HL-60 (cell line): Measurements from ENCODE around the gene CLDN19.
A peak's percentile ranks its signal among the peaks of the same experiment; 100 is the strongest.

Source experiments
- DNase-seq, 2 experiments: peaks; one replicate each; pipeline ENCODE4 v3.0.0-alpha.2; 2010 to 2020; ENCODE audit warnings: low read depth in 1 of 2, low spot score in 1 of 2
- H3K27ac ChIP-seq: fragments of 250-450 bp; sonication (Bioruptor Pico); replicated peaks from 2 replicates; pipeline ENCODE4 v1.5.1; 2020; ENCODE audit warnings: mild to moderate bottlenecking, moderate library complexity
- H3K27me3 ChIP-seq: fragments of 250-450 bp; sonication (Bioruptor Pico); 2 replicates; pipeline ENCODE4 v1.5.1; 2021; ENCODE audit warnings: mild to moderate bottlenecking, moderate library complexity; ENCODE audit not compliant: insufficient read depth, poor library complexity, severe bottlenecking
- H3K4me3 ChIP-seq: replicated peaks from 2 replicates; pipeline ENCODE4 v1.5.1; 2011; ENCODE audit warnings: mild to moderate bottlenecking, control low read depth, low read length; ENCODE audit not compliant: insufficient read depth
- GABPA ChIP-seq: IDR thresholded peaks from 2 replicates; pipeline ENCODE4 v1.6.1; 2012; ENCODE audit warnings: low read depth
- POLR2AphosphoS5 ChIP-seq: IDR thresholded peaks from 2 replicates; pipeline ENCODE4 v1.6.1; 2012; ENCODE audit warnings: low read depth
- SPI1 ChIP-seq: IDR thresholded peaks from 2 replicates; pipeline ENCODE4 v1.6.1; 2012; ENCODE audit warnings: low read depth, mild to moderate bottlenecking, borderline replicate concordance
- TF ChIP-seq, protein P1 (sequence below): IDR thresholded peaks from one replicate; pipeline ENCODE4 v1.5.1; 2011; ENCODE audit warnings: low read length, control low read depth, inconsistent platforms; ENCODE audit not compliant: insufficient read depth
- TF ChIP-seq, protein P2 (sequence below): IDR thresholded peaks from 2 replicates; pipeline ENCODE4 v1.6.1; 2012; ENCODE audit warnings: low read depth; ENCODE audit not compliant: insufficient replicate concordance

Gene CLDN19

DNA sequence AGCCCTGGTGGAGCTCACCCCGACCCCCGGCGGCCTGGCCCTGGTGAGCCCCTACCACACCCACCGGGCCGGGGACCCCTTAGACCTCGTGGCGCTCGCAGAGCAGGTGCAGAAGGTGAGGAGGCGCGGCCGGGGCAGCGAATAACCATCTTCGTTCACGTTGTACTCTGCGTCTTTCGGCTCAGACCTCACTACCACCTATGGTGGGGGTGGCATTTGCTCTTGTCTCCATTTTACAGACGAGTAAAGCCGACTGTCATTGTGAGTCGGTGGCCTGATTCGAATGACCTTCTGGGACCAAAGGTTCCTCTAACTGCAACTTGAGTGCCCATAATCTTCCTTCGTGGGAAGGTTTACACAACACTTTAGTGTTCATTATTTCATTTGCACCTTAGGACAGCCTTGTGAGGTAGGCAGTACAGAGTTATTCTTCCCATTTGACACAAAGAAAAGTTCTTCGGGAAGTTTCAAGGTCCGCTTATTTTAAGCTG, 27.5 kb upstream of the CLDN19 start:
- peak overlapping the region; percentile 98 for H3K4me3 ChIP-seq
- peak in 1 of 2 experiments; percentile 25 for DNase-seq
- H3K27me3 ChIP-seq: no peaks in the 10 kb centered on the region
- TF ChIP-seq GABPA (no peak), SPI1 (no peak)
- H3K27ac ChIP-seq: peak overlapping the region; percentile 85

DNA sequence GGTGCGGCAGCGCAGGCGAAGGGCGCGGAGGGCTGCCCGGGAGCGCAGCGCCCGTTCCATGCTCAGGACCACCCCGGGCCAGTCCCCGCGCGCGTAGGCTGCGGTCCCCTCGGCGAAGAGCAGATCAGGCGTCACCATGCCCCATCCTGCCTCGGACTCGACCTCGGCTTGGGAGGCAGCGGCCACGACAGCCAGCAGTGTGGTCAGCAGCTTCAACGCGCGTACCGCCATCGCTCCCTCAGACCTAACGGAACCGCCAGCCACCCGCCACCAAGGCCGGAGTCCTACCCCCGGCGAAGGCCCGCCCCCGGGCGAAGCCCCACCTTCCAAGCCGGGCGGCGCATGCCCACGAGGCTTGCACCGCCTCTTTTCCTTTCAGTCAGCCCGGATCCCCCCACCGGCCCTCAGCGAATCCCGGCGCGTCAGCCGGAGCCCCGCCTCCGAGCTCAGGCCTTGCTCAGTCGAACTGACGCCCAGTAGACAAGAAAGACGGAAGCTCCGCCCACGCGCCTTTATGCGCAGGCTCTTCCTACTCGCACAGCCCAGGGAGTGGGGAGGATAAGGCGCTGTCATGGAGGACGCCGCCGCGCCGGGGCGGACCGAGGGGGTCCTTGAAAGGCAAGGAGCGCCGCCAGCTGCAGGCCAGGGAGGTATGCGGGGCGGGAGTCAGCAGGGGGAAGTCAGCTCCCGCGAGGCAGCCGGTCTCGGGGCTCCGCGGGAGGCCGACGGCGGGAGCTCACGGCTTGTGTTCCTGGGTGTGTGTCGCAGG, 26.9 kb upstream of the CLDN19 start, which contains the start of the genes C1orf50 and P3H1:
Gene C1orf50, plus strand, starts transcription at position 509 of the 769 bp plus-strand sequence. Its CDS starts 63 bp downstream, at position 572.
Gene P3H1, minus strand, starts transcription at position 288 of the 769 bp plus-strand sequence. Its CDS starts 57 bp downstream, at position 231.
- peak; percentile 97 to 100 for DNase-seq
- H3K27me3 ChIP-seq: no peaks in the 10 kb centered on the region
- H3K27ac ChIP-seq: peak within 1 kb of the TSS; percentile 85
- peak within 1 kb of the TSS; percentile 98 for H3K4me3 ChIP-seq
- TF ChIP-seq GABPA (no peak), POLR2AphosphoS5 (peak; percentile 92), SPI1 (no peak)
- TF ChIP-seq, protein P1, sequence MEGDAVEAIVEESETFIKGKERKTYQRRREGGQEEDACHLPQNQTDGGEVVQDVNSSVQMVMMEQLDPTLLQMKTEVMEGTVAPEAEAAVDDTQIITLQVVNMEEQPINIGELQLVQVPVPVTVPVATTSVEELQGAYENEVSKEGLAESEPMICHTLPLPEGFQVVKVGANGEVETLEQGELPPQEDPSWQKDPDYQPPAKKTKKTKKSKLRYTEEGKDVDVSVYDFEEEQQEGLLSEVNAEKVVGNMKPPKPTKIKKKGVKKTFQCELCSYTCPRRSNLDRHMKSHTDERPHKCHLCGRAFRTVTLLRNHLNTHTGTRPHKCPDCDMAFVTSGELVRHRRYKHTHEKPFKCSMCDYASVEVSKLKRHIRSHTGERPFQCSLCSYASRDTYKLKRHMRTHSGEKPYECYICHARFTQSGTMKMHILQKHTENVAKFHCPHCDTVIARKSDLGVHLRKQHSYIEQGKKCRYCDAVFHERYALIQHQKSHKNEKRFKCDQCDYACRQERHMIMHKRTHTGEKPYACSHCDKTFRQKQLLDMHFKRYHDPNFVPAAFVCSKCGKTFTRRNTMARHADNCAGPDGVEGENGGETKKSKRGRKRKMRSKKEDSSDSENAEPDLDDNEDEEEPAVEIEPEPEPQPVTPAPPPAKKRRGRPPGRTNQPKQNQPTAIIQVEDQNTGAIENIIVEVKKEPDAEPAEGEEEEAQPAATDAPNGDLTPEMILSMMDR: no peak
- TF ChIP-seq, protein P2, sequence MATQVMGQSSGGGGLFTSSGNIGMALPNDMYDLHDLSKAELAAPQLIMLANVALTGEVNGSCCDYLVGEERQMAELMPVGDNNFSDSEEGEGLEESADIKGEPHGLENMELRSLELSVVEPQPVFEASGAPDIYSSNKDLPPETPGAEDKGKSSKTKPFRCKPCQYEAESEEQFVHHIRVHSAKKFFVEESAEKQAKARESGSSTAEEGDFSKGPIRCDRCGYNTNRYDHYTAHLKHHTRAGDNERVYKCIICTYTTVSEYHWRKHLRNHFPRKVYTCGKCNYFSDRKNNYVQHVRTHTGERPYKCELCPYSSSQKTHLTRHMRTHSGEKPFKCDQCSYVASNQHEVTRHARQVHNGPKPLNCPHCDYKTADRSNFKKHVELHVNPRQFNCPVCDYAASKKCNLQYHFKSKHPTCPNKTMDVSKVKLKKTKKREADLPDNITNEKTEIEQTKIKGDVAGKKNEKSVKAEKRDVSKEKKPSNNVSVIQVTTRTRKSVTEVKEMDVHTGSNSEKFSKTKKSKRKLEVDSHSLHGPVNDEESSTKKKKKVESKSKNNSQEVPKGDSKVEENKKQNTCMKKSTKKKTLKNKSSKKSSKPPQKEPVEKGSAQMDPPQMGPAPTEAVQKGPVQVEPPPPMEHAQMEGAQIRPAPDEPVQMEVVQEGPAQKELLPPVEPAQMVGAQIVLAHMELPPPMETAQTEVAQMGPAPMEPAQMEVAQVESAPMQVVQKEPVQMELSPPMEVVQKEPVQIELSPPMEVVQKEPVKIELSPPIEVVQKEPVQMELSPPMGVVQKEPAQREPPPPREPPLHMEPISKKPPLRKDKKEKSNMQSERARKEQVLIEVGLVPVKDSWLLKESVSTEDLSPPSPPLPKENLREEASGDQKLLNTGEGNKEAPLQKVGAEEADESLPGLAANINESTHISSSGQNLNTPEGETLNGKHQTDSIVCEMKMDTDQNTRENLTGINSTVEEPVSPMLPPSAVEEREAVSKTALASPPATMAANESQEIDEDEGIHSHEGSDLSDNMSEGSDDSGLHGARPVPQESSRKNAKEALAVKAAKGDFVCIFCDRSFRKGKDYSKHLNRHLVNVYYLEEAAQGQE: peak; percentile 16

DNA sequence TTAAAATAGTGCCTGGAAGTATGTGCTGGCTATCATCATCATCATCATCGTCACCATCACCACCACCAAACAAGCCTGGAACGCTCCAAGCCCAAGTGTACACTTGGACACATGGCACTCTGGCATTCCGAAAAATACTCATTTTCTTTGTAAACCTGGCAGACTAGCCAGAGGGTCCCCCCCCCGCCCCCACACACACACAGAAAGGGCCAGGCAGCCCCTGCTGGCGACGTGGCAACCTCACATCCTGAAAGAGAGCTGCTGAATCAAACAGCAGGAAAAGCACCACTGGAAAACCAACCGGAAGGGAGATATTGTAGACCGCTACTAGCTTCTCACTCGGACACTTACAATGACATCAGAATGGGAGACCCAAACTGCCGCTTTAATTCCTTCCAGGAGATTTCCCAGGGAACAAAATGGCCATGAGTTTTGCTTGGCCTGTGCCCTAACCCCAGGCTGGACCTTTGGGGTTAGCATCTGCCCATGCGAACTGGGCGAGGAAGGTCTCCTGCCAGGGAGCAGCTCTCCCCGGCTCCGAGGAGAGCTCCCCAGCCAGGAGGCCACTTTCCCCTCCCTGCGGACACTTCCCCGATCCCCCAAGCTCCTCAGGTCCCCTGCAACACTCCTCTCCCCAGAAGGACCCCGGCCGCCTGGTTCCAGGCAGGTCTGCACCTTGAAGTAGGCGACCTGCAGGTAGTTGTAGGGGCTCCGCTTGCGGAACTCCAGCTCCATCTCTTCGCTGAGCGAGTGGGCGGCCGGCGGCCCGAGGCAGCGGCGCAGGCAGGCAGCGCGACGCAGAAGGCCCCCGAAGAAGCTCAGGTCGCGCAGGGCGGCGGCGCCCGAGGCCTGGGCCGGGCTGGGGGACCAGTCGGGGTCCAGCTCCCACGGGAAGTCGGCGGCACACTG, 26.1 kb upstream of the CLDN19 start:
- TF ChIP-seq POLR2AphosphoS5 (no peak), GABPA (no peak), SPI1 (no peak)
- TF ChIP-seq, protein P2: no peak
- TF ChIP-seq, protein P1: no peak
- Histone ChIP-seq H3K27me3 (no peaks in the 10 kb centered on the region), H3K27ac (peak overlapping the region; percentile 74), H3K4me3 (peak overlapping the region; percentile 98)
- peak in 1 of 2 experiments; percentile 37 for DNase-seq
